Esophagus squamous epithelium (tissue), 4 donors: ENCODE measurements around the gene MS4A7.

Experiments used
- CTCF ChIP-seq, 6 experiments: fragments of 450-650 bp in 4 of 6; fragments of 200-600 bp in 2 of 6; sonication (generic) in 2 of 6; IDR thresholded peaks; one replicate each; pipeline ENCODE4 v1.5.1; 2016 to 2019; ENCODE audit warnings: antibody characterized with exemption in 6 of 6, mild to moderate bottlenecking in 4 of 6, moderate library complexity in 4 of 6
- POLR2A ChIP-seq, 4 donors: fragments of 450-650 bp; IDR thresholded peaks; one replicate each; pipeline ENCODE4 v1.6.1; 2017; ENCODE audit warnings: antibody characterized with exemption in 4 of 4, mild to moderate bottlenecking in 4 of 4, moderate library complexity in 3 of 4

GRCh38 chr11:60334005-60334620, 44.2 kb upstream of the MS4A7 start:
- TF ChIP-seq CTCF (IDR thresholded peaks at IDR 0.05) (peak; percentile 32 to 65 (median 56)), POLR2A (IDR thresholded peaks at IDR 0.05) (no peak)
